Subcutaneous adipose tissue (tissue), 4 donors: Measurements from ENCODE around the gene HSPG2. TPM values are rescaled to one million over a fixed set of nuclear protein-coding genes. Genes with fewer than 3 reads are reported as not detected.

Experiments
- CTCF ChIP-seq: fragments of 450-650 bp; IDR thresholded peaks from one replicate; pipeline ENCODE4 v1.5.1; 2016; ENCODE audit warnings: low read depth, mild to moderate bottlenecking, control low read depth, antibody characterized with exemption, moderate library complexity
- total RNA-seq, 4 donors: library from RNA; depleted of rRNA; stranded (reverse); fragments of >200 nt; gene quantifications; one replicate each; pipeline ENCODE4 v1.1.0, GENCODE V29; 2016

Gene HSPG2
- total RNA-seq, 4 donors from 2014 or later = 90.5 to 556 (median 207) TPM

DNA sequence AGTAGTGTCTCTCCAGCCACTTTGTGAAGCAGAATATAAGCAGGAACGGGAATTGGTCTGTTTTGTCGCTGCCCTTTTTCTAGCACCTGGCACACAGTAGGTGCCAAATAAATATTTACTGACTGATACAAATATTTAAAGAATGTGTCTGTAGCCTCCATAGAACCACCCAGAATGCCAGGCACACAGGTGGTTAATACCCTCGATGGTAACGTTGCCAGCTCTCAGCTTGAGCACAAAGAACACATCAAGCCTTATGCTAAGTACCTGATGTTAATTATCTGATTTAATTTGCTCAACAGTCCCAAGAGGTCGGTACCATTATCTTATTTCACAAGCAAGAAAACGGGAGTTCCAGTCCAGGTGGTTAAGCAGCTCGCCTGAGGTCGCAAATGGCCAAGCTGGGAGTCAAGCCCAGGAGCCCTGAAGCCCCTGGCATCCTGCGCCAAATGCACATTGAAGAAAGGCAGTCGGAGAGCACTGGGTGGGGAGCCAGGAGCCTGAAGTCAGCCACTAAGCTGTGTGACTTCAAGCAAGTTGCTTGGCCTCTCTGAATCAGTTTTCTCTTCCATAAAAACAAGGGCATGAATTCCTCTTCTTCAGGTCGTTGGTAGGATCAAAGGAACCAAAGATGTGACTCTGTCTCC lies 26.4 kb downstream of the HSPG2 start:
- no peak for TF ChIP-seq CTCF

- no peak for TF ChIP-seq CTCF
These were observed 27.2 kb downstream of the HSPG2 start for GRCh38 chr1:21909787-21910503.

DNA sequence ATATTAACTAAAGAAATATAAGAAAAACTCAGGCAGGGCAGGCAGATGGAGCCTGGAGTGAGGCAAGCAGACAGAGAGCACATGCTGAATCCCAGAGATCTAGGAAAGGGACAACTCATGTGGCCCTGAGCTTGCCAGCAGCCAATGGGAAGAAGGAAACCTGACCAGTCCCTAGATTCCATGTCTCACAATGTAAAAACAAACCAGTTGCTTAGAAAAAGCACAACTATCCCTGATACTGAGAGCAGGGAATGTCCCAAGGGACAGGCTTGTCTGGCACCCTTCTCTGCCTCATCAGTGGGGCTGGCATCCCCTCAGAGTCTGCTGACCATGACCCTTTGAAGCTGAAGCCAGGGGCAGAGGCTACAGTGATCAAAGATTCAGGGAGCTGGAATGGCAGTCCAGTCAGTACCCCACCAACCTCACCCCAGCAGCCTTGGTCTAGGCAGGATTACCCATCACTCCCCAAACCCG lies 27.8 kb downstream of the HSPG2 start:
- no peak for TF ChIP-seq CTCF

- no peak for TF ChIP-seq CTCF
These were observed 30.1 kb downstream of the HSPG2 start for GRCh38 chr1:21907079-21907418.

DNA sequence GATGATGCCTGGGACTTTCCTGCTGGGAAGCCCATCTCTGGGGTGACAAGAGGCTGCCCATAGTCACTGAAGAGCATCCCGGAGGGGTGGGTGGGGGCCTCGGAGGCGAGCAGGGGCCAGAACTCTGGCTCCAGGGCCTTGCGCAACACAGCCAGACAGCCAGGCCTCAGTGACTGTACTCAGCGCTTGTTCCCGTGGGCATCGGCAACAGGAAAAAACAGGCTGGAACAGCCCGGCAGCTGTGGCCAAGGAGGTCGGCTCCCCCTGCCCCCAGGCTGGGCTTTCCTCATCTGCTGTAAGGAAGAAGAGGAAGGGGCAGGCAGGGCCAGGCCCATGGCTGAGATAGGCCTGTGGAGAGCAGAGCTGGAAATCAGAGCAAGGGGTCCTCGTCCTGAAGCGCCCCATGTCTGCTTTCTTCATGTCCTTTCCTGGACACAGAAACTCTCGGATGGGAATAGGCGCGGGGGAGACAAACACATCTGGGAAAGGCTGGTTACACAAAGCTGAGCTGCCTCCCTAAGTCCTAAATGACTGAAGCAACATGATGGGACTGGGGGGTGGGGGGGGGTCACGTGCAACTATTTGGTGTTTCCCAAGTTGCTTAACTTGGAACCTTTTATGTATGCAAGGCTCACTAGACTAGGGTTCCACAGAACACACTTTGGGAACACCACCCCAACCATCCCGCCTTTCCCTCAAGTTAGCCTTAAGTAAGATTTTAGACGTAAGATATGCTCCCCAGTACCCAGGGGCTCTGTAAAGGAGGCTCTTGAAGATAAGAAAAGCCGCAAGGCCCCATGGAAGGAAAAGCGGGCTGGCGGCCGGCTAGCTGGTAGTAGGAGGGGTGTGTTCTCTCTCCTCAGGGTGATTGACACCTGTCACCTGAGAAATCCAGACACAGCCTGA lies 30.7 kb downstream of the HSPG2 start:
- TF ChIP-seq CTCF = no peak

GRCh38 chr1:21904704-21905520 lies 32.2 kb downstream of the HSPG2 start:
- no peak for TF ChIP-seq CTCF

- no peak for TF ChIP-seq CTCF
These were observed 32.7 kb downstream of the HSPG2 start for GRCh38 chr1:21904454-21904703.
